ENCODE results near the gene TNRC18. TPM values are rescaled to one million over a fixed set of nuclear protein-coding genes. Genes with fewer than 3 reads are reported as not detected.

Gene TNRC18
- total RNA-seq, 6 donors from 2014 or later, result 101 to 617 (median 128) TPM

DNA sequence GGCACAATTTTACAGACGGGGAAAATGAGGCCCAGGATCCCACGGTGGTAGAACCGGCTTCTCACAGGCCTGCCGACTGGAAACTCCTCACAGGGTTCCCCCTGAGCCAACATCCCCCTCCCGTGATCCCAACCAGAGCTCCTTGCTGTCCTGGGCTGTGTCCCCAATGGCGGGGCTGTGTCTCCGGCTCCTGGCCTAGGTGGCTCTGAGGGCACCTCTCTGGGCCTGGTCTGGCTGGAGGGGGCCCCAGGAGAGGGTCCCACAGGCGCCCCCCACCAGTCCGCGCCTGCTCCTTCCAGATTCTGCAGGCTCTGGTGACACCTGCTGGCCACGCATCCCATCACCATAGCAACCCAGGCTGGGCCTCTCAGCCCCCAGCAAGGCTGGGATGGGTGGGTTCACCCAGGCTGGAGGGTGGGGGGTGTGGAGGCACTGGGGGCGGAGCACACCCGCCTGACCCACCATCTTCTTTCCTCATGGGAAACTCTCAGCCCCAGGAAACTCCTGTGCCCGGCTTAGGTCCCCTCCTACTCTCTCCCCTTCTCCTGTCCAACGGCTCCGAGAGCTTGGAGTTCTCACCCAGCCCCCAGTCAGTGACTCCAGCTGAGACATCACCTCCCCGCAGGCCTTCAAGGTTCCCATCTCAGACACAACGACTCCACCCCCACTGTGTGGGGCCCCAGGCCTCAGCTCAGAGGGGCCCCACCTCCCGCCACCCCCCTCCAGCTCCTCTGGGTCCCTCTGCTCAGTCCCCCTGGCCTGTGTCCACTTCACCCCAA is 27.1 kb upstream of the TNRC18 start:
- H3K4me3 ChIP-seq, result no peak overlapping the region
- DNase-seq, result peak; percentile 61 to 80
- no peaks in the 10 kb centered on the region for H3K36me3 ChIP-seq
- H3K9me3 ChIP-seq, result no peaks in the 10 kb centered on the region
- peaks cover 0 to 14% (median 3%) of the 10 kb centered on the region in 4 donors for H3K4me1 ChIP-seq
- H3K27ac ChIP-seq, result no peak overlapping the region
- H3K27me3 ChIP-seq, result no peaks in the 10 kb centered on the region
- peak; percentile 48 to 79 (median 68) for TF ChIP-seq CTCF (IDR thresholded peaks at IDR 0.05)
- no peak for TF ChIP-seq EP300 (IDR thresholded peaks at IDR 0.05)
- 25 to 28% methylated on average over 17 of the region's 19 CpGs for WGBS, 2 donors
- ATAC-seq (ENCODE audit: low FRiP score in 2 of 2), result peak; percentile 8 to 81

GRCh38 chr7:5448378-5449037 is 24.9 kb upstream of the TNRC18 start:
- no peak for DNase-seq
- no peaks in the 10 kb centered on the region for H3K36me3 ChIP-seq
- no peak for ATAC-seq (ENCODE audit: low FRiP score in 2 of 2)

GRCh38 chr7:5445981-5446594 is 22.5 kb upstream of the TNRC18 start:
- Histone ChIP-seq H3K36me3 (no peaks in the 10 kb centered on the region), H3K27ac (no peak overlapping the region), H3K9me3 (no peaks in the 10 kb centered on the region), H3K4me3 (no peak overlapping the region), H3K27me3 (no peaks in the 10 kb centered on the region), H3K4me1 (peaks cover 3 to 14% (median 7%) of the 10 kb centered on the region in 4 donors)
- WGBS, 2 donors, result 53 to 75% methylated on average over 12 to 13 of the region's 19 CpGs
- TF ChIP-seq CTCF (IDR thresholded peaks at IDR 0.05) (no peak), POLR2AphosphoS5 (IDR thresholded peaks at IDR 0.05) (no peak), POLR2A (IDR thresholded peaks at IDR 0.05) (no peak), EP300 (IDR thresholded peaks at IDR 0.05) (no peak)
- no peak for ATAC-seq (ENCODE audit: low FRiP score in 2 of 2)
- DNase-seq, result no peak

More at GRCh38 chr7:5448378-5449037, 24.9 kb upstream of the TNRC18 start:
- no peaks in the 10 kb centered on the region for H3K27me3 ChIP-seq
- no peaks in the 10 kb centered on the region for H3K9me3 ChIP-seq
- TF ChIP-seq CTCF (IDR thresholded peaks at IDR 0.05) (no peak), POLR2A (IDR thresholded peaks at IDR 0.05) (no peak), EP300 (IDR thresholded peaks at IDR 0.05) (no peak), POLR2AphosphoS5 (IDR thresholded peaks at IDR 0.05) (no peak)
- H3K4me1 ChIP-seq, result peaks cover 0 to 14% (median 3%) of the 10 kb centered on the region in 4 donors
- no peak overlapping the region for H3K27ac ChIP-seq
- no peak overlapping the region for H3K4me3 ChIP-seq
- WGBS, 2 donors, result 82 to 86% methylated on average over 10 to 15 of the region's 15 CpGs

- Histone ChIP-seq H3K4me1 (peaks cover 0 to 14% (median 10%) of the 10 kb centered on the region in 4 donors), H3K4me3 (no peak overlapping the region), H3K27ac (no peak overlapping the region), H3K36me3 (no peaks in the 10 kb centered on the region), H3K27me3 (no peaks in the 10 kb centered on the region), H3K9me3 (no peaks in the 10 kb centered on the region)
- TF ChIP-seq EP300 (IDR thresholded peaks at IDR 0.05) (no peak), CTCF (IDR thresholded peaks at IDR 0.05) (no peak), POLR2AphosphoS5 (IDR thresholded peaks at IDR 0.05) (no peak), POLR2A (IDR thresholded peaks at IDR 0.05) (no peak)
- no peak for ATAC-seq (ENCODE audit: low FRiP score in 2 of 2)
- DNase-seq, result no peak
- 86 to 87% methylated on average over 16 of the region's 16 CpGs for WGBS, 2 donors
These were observed 20.0 kb upstream of the TNRC18 start for GRCh38 chr7:5443678-5444077.
